NT2/D1 (cell line): ENCODE measurements around the gene SNCG.

ENCODE experiments used
- SUZ12 ChIP-seq: IDR thresholded peaks from 2 replicates; pipeline ENCODE4 v1.6.1; 2011; ENCODE audit not compliant: insufficient read length, insufficient read depth; ENCODE audit errors: extremely low read depth
- ZNF274 ChIP-seq: IDR thresholded peaks from 2 replicates; pipeline ENCODE4 v1.6.1; 2011; ENCODE audit warnings: mild to moderate bottlenecking, low read depth, low read length

DNA sequence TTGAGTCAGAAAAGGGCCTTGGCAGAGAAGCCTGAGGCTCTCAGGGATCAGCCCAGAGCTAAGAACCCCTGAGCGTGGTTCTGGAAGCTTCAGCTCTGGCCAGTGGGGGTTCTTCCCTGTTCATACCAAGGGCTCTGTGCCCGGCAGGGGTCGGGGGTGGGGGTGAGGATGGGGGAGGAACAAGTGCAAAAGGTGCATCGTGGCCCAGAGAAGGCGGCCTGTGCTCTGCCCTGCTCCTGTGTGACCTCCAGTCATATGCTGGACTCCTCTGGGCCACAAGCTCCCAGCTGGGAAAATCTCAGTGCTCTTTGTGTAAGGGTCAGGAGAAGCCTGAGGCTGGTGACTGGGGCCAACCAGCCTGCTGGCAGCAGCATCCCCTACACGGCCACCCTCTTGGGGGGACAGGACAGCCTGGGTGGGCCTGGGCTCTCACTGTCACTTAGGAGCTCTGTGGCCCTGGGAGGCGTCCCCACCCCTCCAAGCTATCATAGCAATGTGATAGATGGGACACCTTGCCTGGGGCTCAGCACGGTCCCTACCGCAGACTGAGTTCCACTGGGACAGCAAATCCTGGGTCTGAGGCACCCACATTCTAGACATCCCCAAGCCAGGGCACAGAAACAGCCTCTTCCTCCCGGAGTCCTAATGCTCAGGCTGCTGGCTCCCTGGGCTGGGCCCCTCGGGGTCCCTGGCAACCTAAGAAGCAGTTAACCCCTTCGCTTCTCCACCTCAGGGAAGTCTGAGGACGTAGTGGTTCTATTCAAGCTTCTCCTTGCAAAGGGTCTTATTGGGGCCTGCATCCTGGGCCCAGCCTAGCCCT is 3.5 kb upstream of the SNCG start:
- no peak for TF ChIP-seq ZNF274
- no peak for TF ChIP-seq SUZ12
